Inferior parietal cortex (tissue), 1 donor: ENCODE measurements around the gene FAM124A.
"Not testable (repeated sequence)": the region's sequence is repeated elsewhere in the genome, so short reads cannot be mapped to it uniquely, and the experiment has no call there.

Experiments used
- DNase-seq: peaks from one replicate; pipeline ENCODE4 v3.0.0-alpha.2; 2016; ENCODE audit errors: extremely low spot score

Gene FAM124A

GRCh38 chr13:51269039-51269438 lies 46.8 kb downstream of the FAM124A start:
- no peak for DNase-seq

DNA sequence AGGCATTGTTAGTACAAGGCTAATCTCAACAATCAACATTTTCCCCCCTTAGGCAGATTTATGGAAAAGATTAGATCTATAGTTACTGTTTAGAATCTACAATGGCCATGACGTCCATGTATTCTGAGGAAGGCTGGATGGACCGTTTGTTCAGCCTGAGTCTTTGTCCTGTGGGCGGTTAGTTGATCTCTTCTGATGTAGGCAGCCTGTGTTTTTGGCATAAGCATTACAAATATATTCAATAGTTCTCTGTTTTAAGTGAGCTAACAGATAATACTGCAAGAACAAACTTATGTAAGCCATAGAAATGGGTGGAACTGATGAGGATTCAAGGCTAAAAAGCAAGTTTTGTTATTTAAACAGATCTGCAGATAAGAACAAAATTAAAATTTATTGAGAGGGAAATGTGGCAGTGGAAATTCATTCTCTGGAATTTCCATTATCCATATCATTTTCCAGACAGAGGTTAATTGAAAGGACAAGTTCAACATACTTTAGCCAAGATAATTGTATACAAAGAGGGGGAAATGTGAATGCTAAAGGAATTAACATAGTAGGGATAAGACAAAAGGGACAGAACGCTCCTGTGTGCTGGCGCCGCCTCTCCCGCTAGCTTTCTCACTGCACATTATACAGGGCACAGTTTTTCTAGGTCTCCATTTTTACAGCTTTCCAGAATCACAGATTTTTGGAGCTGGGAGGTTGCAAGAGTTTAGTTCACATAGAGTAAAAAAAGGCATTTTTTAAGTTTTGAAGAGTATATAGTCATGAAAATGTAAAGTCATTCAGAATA lies 48.6 kb downstream of the FAM124A start:
- DNase-seq = peak; percentile 58

GRCh38 chr13:51271528-51272085 lies 49.4 kb downstream of the FAM124A start:
- peak; percentile 57 for DNase-seq

DNA sequence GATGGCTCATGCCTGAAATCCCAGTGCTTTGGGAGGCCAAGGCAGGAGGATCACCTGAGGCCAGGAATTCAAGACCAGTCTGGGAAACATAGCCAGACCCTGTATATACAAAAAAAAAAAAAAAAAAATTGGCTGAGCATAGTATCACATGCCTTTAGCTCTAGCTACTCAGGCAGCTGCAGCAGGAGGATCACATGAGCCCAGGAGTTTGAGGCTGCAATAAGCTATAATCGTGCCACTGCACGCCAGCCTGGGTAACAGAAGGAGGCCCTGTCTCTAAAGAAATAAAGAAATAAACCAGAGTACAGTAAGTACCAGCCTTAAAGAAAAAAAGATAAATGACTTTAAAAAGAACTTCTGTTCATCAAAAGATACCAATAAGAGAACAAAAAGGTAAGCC lies 52.9 kb downstream of the FAM124A start:
- DNase-seq = no peak

DNA sequence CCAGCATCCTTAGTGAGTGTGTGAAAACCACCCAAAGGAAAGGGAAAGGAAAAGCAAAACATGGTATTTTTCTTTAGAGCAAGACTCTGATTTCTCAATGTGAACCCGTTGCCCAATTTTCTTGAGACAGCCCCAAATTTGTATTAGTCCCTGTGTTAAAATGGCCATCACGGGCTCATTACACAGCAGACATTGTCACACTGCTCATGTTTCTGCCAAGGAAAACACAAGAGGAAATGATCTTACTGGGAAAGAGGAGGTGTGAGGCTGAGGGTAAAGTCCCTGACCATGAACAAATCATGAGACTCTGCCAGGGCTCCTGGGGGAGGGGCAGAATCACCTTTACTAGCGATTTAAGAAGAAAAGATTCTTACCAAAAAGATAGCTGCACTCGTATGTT lies 54.4 kb downstream of the FAM124A start:
- no peak for DNase-seq

GRCh38 chr13:51277928-51278327 lies 55.7 kb downstream of the FAM124A start:
- no peak for DNase-seq

DNA sequence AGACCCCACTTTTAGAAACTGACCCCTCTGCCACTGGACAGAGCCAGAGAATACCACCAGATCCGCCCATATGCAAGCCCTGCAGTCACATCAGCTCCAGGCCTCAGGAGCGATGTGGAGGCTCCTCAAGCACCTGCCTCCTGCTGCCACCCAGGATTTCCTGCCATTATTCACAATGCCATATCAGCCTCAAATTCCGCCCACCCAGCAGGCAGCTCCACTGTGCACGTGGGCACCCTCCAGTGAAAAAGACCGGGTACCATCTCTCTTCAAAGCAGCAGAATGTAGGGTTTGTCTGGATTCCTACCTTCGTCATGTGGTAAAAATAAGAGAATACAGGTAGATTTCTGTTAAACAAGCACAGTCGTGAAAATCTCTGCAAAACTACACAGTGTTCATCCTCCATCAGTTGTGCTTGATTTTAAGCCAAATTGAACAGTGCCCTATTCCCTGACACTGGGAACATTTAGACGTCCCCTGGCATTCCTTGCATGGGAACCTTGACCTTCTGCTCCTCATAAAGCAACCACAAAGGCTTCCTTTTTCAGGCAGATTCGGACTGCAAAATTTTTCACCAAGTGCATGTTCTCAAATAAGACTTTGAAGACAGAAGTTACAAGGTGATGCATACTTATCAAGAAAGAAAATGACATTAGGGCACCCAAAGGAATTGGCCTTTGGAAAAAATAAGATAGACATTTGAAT lies 56.4 kb downstream of the FAM124A start:
- DNase-seq = no peak

DNA sequence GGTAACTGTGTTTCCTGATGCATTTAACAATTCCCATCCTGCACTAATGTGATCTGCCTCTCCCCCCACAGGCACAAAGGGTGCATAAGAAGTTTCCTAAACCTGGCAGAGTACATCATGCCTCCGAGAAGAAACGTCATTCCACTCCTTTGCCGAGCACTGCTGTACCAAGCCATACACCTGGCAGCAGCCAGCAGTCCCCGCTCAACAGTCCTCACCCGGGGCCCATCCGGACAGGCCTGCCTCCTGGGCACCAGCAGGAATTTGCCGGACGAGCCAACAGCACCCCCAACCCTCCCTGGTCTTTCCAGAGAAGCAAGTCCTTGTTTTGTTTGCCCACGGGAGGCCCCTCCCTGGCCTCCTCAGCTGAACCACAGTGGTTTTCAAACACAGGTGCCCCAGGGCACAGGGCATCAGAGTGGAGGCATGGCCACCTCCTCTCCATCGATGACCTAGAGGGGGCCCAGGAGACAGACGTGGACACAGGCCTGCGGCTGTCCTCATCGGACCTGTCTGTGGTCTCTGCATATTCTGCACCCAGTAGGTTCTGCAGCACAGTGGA lies 58.3 kb downstream of the FAM124A start:
- no peak for DNase-seq

GRCh38 chr13:51282322-51282721 lies 60.1 kb downstream of the FAM124A start:
- no peak for DNase-seq

DNA sequence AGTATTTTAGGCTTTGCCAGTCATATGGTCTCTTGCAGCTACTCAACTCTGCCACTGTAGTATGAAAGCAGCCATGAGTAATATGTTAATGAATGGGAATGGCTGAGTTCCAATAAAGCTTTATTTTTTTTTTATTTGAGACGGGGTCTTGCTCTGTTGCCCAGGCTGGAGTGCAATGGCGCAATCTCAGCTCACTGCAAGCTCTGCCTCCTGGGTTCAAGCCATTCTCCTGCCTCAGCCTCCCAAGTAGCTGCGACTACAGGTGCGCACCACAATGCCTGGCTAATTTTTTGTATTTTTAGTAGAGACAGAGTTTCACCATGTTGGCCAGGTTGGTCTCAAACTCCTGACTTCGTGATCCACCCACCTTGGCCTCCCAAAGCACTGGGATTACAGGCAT lies 60.7 kb downstream of the FAM124A start:
- DNase-seq = not testable (repeated sequence)

DNA sequence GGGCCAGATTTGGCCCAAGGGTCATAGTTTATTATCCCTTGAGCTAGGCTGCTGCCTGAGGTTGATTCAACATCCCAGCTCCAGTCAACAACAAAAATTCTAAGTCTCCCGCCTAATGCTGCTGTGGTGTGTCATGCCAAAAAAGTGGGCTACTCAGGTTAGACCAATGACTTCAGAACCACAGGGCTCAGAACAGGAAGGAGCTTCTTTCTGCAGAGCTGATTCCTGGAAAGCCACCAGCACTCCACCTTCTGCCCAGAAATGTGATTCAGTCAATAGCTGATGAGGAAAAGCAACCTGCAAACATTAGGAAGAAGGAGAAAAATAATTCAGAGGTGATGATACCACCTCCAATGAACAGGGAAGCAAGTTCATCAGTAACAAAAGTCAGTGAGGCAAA lies 61.2 kb downstream of the FAM124A start:
- no peak for DNase-seq

GRCh38 chr13:51284339-51284738 lies 62.1 kb downstream of the FAM124A start:
- no peak for DNase-seq

DNA sequence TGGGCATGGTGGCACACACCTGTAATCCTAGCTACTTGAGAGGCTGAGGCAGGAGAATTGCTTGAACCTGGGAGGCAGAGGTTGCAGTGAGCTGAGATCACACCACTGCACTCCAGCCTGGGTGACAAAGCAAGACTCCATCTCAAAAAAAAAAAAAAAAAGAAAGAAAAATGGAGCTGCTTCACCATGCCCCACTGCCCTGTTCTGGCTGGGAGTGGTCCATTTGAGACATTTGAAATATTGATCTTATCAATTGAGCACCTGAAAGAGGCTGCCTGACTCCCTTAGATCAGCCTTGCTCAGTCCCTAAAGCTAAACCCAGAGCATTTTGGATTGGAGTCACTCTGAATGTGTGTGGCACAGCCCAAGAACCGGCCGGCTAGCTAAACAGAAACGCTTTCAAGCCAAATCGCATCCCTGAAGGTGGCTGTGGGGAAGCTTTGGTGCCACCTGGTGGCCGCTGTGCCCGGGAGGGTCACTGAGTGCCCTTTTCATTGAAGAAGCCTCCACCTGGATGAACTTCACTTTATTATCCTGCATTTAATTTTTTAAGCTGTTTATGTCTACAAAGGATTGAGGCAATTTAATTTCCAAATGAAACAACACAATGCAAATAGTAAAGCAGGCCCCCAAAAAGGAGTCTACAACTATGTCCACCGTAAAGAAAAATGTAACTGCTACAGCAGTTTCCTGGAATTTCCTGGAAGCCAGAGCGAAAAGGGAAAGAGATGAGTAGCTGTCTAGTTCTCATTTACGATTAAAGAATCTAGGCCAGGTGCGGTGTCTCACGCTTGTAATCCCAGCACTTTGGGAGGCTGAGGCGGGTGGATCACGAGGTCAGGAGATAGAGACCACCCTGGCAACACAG lies 64.2 kb downstream of the FAM124A start:
- DNase-seq = peak; percentile 91

DNA sequence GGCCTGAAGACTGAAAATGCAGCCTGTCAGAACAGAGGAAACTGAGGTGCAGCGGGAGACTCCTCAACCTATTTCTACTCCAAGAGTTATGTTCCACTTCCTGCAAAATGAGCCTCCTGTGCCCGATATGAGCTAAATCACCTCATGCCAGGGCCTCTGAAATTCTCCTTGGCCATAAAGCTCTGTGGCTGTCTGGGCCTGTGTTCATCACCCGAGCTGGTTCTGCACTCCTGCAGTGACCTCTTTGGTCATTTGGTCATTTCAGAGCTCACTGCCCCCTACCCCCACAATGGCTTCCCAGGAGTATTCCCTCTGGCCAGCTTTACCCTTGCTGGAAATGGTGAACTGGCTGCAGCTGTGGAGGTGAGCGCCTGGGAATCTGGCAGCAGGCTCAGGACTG lies 65.6 kb downstream of the FAM124A start:
- no peak for DNase-seq

DNA sequence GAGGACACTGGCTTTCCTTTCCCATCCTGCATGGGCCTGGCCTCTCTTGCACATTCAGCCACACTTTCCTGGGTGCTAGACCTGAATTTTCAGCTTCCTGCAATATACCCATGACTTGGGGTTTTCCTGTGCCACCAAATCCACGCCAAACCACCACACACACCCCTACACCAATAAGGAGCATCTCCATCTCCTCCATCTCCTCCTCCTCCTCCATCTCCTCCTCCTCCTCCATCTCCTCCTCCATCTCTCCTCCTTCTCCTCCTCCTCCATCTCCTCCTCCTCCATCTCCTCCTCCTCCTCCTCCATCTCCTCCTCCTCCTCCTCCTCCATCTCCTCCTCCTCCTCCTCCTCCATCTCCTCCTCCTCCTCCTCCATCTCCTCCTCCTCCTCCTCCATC lies 66.1 kb downstream of the FAM124A start:
- DNase-seq = not testable (repeated sequence)

DNA sequence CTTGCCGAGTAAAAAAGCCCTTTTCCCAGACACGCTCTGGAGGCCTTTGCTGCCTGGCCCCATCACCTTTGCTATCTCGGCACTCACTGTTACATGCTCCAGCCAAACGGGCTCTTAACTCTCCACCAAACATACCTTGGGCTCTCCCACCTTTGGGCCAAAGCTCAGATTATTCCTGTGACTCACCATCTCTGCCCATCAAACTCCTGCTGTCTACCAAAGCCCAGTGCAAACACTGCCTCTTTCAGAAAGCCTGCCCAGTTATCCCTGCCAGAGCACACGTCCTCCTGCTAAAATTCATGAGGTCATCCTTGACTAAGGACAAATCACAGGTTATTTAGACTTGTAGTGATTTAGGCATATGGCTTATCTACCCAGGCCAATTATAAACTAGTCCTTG lies 69.1 kb downstream of the FAM124A start:
- DNase-seq = no peak

GRCh38 chr13:51292000-51292565 lies 69.9 kb downstream of the FAM124A start:
- no peak for DNase-seq

- DNase-seq = no peak
These were observed 75.4 kb downstream of the FAM124A start for GRCh38 chr13:51297556-51297955.

DNA sequence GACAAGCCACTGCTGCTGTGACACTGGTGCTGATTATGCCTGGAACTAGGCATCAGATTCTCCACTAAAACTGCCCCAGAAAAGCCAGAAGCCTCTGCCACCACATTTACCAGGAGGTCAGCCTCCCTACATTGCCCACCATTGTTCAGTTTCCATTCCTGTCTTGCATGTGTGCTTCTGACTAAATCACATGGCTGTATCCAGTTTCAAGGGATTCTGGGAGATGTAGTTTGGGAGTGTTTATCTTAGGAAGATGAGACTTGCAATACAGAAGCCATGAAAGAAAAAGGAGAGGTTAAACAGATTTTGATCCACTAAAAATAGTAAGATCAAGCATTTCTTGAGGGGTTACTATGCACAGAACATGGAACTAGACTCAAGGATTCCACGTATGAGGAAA lies 76.6 kb downstream of the FAM124A start:
- DNase-seq = no peak

DNA sequence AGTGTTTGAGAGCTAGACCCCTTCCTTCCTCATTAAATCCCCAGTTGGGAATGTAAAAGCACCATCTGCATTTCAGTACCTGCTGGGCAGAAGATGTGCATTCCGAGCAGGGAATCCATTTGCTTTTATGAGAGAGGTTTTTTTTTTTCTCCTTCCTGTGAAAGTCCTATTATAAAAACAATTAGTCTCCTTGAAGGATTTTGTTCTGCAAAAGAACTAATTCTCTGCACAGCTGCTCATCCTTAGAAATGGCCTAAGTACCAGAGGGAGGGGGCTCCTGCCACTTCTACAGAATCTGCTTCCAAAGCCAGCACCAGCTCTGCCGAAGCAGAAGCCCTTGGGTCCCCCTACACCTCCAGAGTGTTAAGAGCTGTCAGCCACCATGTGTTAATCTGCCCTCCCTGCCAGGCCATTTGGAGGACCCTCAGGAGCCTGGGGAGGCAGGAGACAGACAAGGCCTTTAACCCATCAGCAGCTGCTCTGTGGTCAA lies 80.9 kb downstream of the FAM124A start:
- DNase-seq = no peak

DNA sequence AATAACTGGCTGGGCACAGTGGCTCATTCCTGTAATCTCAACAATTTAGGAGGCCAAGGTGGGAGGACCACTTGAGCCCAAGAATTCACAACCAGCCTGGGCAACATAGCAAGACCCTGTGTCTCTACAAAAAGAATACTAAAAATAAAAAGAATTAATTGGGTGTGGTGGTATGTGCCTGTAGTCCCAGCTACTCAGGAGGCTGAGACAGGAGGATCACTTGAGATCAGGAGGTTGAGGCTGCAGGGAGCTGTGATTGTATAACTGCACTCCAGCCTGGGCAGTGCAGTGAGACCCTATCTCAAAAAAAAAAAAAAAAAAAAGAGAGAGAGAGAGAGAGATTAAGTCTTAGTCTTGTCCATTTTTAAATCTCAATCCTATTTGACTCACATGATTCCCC lies 81.7 kb downstream of the FAM124A start:
- DNase-seq = no peak
